ENCODE measurements around the gene RPL36A. TPM values are rescaled to one million over a fixed set of nuclear protein-coding genes. Genes with fewer than 3 reads are reported as not detected.

RPL36A gene
- total RNA-seq, 2 donors from 2014 or later = 316 to 385 TPM

DNA sequence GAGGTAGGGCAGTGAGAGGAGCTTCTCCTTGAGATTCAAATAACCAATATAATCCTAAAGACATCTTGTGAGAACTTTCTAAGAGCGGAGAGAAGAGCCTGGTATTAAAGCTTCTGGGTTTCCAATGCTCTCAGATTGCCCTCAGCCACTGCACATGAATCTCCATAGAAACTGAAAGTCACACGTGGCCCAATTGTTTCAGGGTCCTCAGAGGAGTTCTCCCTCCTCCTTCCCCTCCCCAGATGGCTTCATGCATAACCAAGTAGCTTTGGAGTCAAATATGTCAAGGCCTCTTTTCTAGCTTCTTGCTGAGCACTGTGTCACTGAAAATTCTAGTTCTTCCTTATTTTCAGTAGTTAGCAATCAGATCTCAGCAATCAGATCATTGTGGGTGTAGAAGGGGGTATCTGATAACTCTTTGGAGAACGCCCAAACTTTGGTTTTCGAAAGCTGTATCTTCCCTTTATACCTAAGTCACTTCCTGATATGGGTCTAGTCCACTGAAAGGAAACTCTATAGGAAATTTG is 7.1 kb upstream of the RPL36A start:
- H3K4me3 Mint-ChIP-seq = no peak overlapping the region
- TF ChIP-seq, protein P1, sequence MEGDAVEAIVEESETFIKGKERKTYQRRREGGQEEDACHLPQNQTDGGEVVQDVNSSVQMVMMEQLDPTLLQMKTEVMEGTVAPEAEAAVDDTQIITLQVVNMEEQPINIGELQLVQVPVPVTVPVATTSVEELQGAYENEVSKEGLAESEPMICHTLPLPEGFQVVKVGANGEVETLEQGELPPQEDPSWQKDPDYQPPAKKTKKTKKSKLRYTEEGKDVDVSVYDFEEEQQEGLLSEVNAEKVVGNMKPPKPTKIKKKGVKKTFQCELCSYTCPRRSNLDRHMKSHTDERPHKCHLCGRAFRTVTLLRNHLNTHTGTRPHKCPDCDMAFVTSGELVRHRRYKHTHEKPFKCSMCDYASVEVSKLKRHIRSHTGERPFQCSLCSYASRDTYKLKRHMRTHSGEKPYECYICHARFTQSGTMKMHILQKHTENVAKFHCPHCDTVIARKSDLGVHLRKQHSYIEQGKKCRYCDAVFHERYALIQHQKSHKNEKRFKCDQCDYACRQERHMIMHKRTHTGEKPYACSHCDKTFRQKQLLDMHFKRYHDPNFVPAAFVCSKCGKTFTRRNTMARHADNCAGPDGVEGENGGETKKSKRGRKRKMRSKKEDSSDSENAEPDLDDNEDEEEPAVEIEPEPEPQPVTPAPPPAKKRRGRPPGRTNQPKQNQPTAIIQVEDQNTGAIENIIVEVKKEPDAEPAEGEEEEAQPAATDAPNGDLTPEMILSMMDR (conservative IDR thresholded peaks at IDR 0.05) = no peak
- H3K27me3 ChIP-seq (ENCODE audit: control insufficient read depth, insufficient read depth, low read length, poor library complexity, severe bottlenecking) = no peaks in the 10 kb centered on the region
- H3K4me1 Mint-ChIP-seq = peaks cover 14% of the 10 kb centered on the region
- no peaks in the 10 kb centered on the region for H3K4me1 ChIP-seq (ENCODE audit: control insufficient read depth, insufficient read depth, low read length)
- no peak for DNase-seq
- 13 to 55% methylated on average over 1 to 2 of the region's 4 CpGs for WGBS, 2 experiments (ENCODE audit: insufficient coverage in 1 of 2, insufficient read length in 1 of 2)
- no peak overlapping the region for H3K9ac ChIP-seq (ENCODE audit: extremely low read depth, low read length, poor library complexity, severe bottlenecking)
- H3K27me3 Mint-ChIP-seq (ENCODE audit: insufficient read depth) = no peaks in the 10 kb centered on the region
- no peaks in the 10 kb centered on the region for H3K36me3 Mint-ChIP-seq (ENCODE audit: low read depth)
- no peak overlapping the region for H3K27ac Mint-ChIP-seq
- H3K27ac ChIP-seq (ENCODE audit: low read depth, low read length) = no peak overlapping the region
- H3K9me3 Mint-ChIP-seq = peaks cover 36% of the 10 kb centered on the region
- no peak overlapping the region for H3K4me3 ChIP-seq (ENCODE audit: low read length)
- H3K9me3 ChIP-seq (ENCODE audit: control insufficient read depth, low read length) = no peaks in the 10 kb centered on the region
- no peaks in the 10 kb centered on the region for H3K36me3 ChIP-seq (ENCODE audit: control insufficient read depth, insufficient read depth, low read length)

DNA sequence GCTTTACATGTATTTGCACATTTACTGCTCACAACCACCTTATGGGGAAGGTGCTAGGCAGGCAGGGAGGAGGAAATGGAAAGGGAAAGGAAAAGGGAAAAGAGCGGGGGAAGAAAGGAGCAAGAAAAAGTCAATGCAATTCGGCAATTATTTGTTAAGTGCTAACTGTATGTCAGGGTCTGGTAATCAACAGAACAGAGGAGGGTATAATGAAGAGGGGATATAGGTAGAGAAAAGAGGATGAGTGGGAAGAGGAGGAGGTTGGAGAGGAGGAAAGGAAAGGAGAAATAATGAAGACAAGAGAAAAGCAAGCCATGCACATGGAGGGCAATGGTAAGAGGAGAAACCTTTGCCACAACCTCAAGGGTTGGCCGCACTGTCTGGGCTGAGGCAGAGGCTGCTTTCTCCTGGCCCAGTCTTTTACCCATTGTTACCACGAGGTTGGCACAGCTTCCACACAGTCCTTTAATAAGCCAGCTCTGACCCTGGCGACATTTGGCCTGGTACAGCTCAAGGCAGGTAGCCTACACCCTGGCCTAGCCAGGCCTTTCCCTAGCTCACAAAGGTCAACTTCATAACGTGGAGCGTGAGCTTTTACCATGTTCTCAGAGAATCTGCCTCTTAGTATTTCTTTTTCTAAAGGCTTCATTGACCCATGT is 5.7 kb upstream of the RPL36A start:
- Mint-ChIP-seq H3K4me1 (peaks cover 14% of the 10 kb centered on the region), H3K27me3 (ENCODE audit: insufficient read depth) (no peaks in the 10 kb centered on the region), H3K4me3 (no peak overlapping the region), H3K27ac (no peak overlapping the region), H3K36me3 (ENCODE audit: low read depth) (no peaks in the 10 kb centered on the region), H3K9me3 (peaks cover 31% of the 10 kb centered on the region)
- H3K27ac ChIP-seq (ENCODE audit: low read depth, low read length) = no peak overlapping the region
- no peaks in the 10 kb centered on the region for H3K36me3 ChIP-seq (ENCODE audit: control insufficient read depth, insufficient read depth, low read length)
- H3K4me1 ChIP-seq (ENCODE audit: control insufficient read depth, insufficient read depth, low read length) = no peaks in the 10 kb centered on the region
- no peaks in the 10 kb centered on the region for H3K9me3 ChIP-seq (ENCODE audit: control insufficient read depth, low read length)
- TF ChIP-seq, protein P1 (conservative IDR thresholded peaks at IDR 0.05) = no peak
- no peak overlapping the region for H3K9ac ChIP-seq (ENCODE audit: extremely low read depth, low read length, poor library complexity, severe bottlenecking)
- DNase-seq = no peak
- 89 to 90% methylated on average over 5 to 7 of the region's 7 CpGs for WGBS, 2 experiments (ENCODE audit: insufficient coverage in 1 of 2, insufficient read length in 1 of 2)
- H3K4me3 ChIP-seq (ENCODE audit: low read length) = no peak overlapping the region
- H3K27me3 ChIP-seq (ENCODE audit: control insufficient read depth, insufficient read depth, low read length, poor library complexity, severe bottlenecking) = no peaks in the 10 kb centered on the region

DNA sequence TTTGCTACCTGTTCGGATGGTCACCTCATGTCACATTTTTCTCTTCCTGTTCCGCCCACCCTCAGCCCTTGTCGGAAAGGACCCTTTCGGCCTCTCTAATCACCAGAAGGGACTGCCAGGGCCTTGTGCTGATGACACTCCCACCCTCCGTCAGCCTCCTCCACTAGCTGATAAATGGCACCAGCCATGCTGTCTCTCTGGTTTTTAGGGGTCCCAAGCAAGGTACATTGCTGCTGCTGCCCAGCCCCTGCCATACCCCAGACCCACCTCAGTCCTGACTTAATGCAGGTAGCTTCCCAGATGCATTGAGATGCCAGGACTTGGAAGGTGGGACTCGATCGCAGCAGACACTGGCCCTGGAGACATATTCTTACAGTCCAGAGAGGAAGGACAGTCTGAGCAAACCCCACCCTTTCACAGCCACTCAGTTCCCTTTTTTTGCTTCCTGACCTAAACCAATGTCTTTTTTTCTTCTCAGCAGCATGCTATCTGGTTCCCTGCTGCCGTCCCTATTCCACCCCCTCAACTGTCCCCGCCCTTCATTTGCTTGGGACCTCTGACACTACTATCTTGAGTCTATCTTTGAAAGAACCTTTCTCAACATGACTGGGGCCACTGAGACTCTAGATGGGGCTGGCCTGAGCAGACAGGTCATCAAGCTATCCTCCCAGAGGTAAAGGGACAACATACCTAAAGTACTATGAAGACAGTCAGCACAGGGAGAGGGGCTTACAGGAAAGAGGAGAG is 4.8 kb upstream of the RPL36A start, which contains the start of gene BTK:
BTK (minus strand) TSS at position 397 of the 747 bp plus-strand sequence. CDS start 10,907 bp downstream, outside the sequence.
- H3K36me3 Mint-ChIP-seq (ENCODE audit: low read depth) = no peaks in the 10 kb centered on the region
- TF ChIP-seq, protein P1 (conservative IDR thresholded peaks at IDR 0.05) = no peak
- Histone ChIP-seq H3K9me3 (ENCODE audit: control insufficient read depth, low read length) (no peaks in the 10 kb centered on the region), H3K36me3 (ENCODE audit: control insufficient read depth, insufficient read depth, low read length) (no peaks in the 10 kb centered on the region), H3K9ac (ENCODE audit: extremely low read depth, low read length, poor library complexity, severe bottlenecking) (no peak within 1 kb of the TSS), H3K27me3 (ENCODE audit: control insufficient read depth, insufficient read depth, low read length, poor library complexity, severe bottlenecking) (no peaks in the 10 kb centered on the region), H3K4me3 (ENCODE audit: low read length) (no peak within 1 kb of the TSS), H3K4me1 (ENCODE audit: control insufficient read depth, insufficient read depth, low read length) (no peaks in the 10 kb centered on the region), H3K27ac (ENCODE audit: low read depth, low read length) (no peak within 1 kb of the TSS)
- H3K27me3 Mint-ChIP-seq (ENCODE audit: insufficient read depth) = no peaks in the 10 kb centered on the region
- no peak within 1 kb of the TSS for H3K27ac Mint-ChIP-seq
- H3K9me3 Mint-ChIP-seq = peaks cover 34% of the 10 kb centered on the region
- no peak within 1 kb of the TSS for H3K4me3 Mint-ChIP-seq
- DNase-seq = no peak
- 77% methylated on average over 9 of the region's 9 CpGs; no CpG with 5 or more reads in 1 of the 2 experiments for WGBS, 2 experiments (ENCODE audit: insufficient coverage in 1 of 2, insufficient read length in 1 of 2)
- H3K4me1 Mint-ChIP-seq = peaks cover 14% of the 10 kb centered on the region
